OCI-LY7 (cell line): ENCODE data around the gene SORCS1. TPM values are rescaled to one million over a fixed set of nuclear protein-coding genes. Genes with fewer than 3 reads are reported as not detected.

ENCODE experiments used
- BruUV-seq: library from RNA; stranded (reverse); fragments of 400-500 nt; replicated peaks from 2 replicates; lab custom pipeline; 2021; lab: Mats Ljungman, UMichigan
- CTCF ChIA-PET: fragments of 300-600 bp; sonication (Branson Sonifier 250); formaldehyde crosslinking; loops from one replicate; lab custom pipeline; 2022; ENCODE audit warnings: antibody characterized with exemption; ENCODE audit not compliant: unreplicated experiment; lab: Charles Lee
- POLR2A ChIA-PET: fragments of 300-600 bp; sonication (Branson Sonifier 250); formaldehyde crosslinking; loops from one replicate; lab custom pipeline; 2022; ENCODE audit warnings: antibody characterized with exemption; lab: Charles Lee
- DNase-seq: peaks from one replicate; pipeline ENCODE4 v3.0.0-alpha.2; 2015; ENCODE audit warnings: low spot score
- H2AFZ ChIP-seq: fragments of 200-600 bp; sonication (generic), shearing (Covaris generic); 2 replicates; pipeline ENCODE4 v1.6.1; 2014; ENCODE audit warnings: mild to moderate bottlenecking, antibody characterized with exemption, low read length, moderate library complexity
- H3K27ac ChIP-seq: fragments of 200-600 bp; sonication (generic); 2 replicates; pipeline ENCODE4 v1.5.1; 2014; ENCODE audit warnings: mixed run types, low read depth, mild to moderate bottlenecking, moderate library complexity, low read length, inconsistent platforms; ENCODE audit not compliant: poor library complexity, severe bottlenecking
- H3K36me3 ChIP-seq: fragments of 200-600 bp; sonication (generic); 2 replicates; pipeline ENCODE4 v1.6.1; 2014; ENCODE audit warnings: mild to moderate bottlenecking, antibody characterized with exemption, low read length, moderate library complexity, mixed read lengths; ENCODE audit not compliant: insufficient read depth
- H3K4me1 ChIP-seq: fragments of 200-600 bp; sonication (generic); 2 replicates; pipeline ENCODE4 v1.5.1; 2014; ENCODE audit warnings: mild to moderate bottlenecking, low read length; ENCODE audit not compliant: insufficient read depth, poor library complexity, severe bottlenecking
- H3K4me2 ChIP-seq: fragments of 200-600 bp; sonication (generic); 2 replicates; pipeline ENCODE4 v1.6.1; 2014; ENCODE audit warnings: mild to moderate bottlenecking, low read length
- H3K4me3 ChIP-seq: fragments of 200-600 bp; sonication (generic); 2 replicates; pipeline ENCODE4 v1.5.1; 2014; ENCODE audit warnings: mild to moderate bottlenecking, low read depth, low read length; ENCODE audit not compliant: poor library complexity, severe bottlenecking
- H3K79me2 ChIP-seq: fragments of 200-600 bp; sonication (generic); 2 replicates; pipeline ENCODE4 v1.6.1; 2016; ENCODE audit warnings: low read depth, mild to moderate bottlenecking, low read length, moderate library complexity, mixed read lengths; ENCODE audit not compliant: insufficient read depth
- H3K9me2 ChIP-seq: fragments of 200-600 bp; sonication (generic); 2 replicates; pipeline ENCODE4 v1.6.1; 2016; ENCODE audit warnings: mild to moderate bottlenecking, low read length, mixed read lengths; ENCODE audit not compliant: insufficient read depth
- H3K9me3 ChIP-seq: fragments of 200-600 bp; sonication (generic); 2 replicates; pipeline ENCODE4 v1.6.1; 2014; ENCODE audit warnings: mild to moderate bottlenecking, mixed run types, low read length, mixed read lengths
- H4K20me1 ChIP-seq: fragments of 200-600 bp; sonication (generic); 2 replicates; pipeline ENCODE4 v1.6.1; 2014; ENCODE audit warnings: mild to moderate bottlenecking, antibody characterized with exemption, low read length, moderate library complexity, mixed read lengths; ENCODE audit not compliant: insufficient read depth
- CTCF ChIP-seq: fragments of 200-600 bp; sonication (generic); conservative IDR thresholded peaks from 2 replicates; pipeline ENCODE4 v1.5.1; 2014; ENCODE audit warnings: mild to moderate bottlenecking, antibody characterized with exemption, low read length, moderate library complexity, mixed read lengths
- EZH2phosphoT487 ChIP-seq: fragments of 200-600 bp; sonication (generic); IDR thresholded peaks from 2 replicates; pipeline ENCODE4 v1.6.1; 2018; ENCODE audit warnings: low read depth, borderline replicate concordance, mild to moderate bottlenecking, mixed run types, antibody characterized with exemption, low read length, moderate library complexity, mixed read lengths
- intact Hi-C: fragments of 100-400 bp; cut with micrococcal nuclease; formaldehyde crosslinking; loops from one replicate; pipeline ENCODE4 v1.10.0; 2022; ENCODE audit not compliant: unreplicated experiment
- total RNA-seq, 2 experiments: library from RNA; depleted of rRNA in 1 of 2; stranded (reverse); fragments of >200 nt in 1 of 2; shearing (Covaris generic) in 1 of 2; gene quantifications; 2 replicates each; pipeline ENCODE4 v1.2.3, GENCODE V29; 2014 to 2022

The SORCS1 gene
- total RNA-seq, 2 experiments from 2014 or later, result not detected

GRCh38 chr10:107056182-107056581 lies 108.3 kb downstream of the SORCS1 start:
- Histone ChIP-seq H3K4me3 (no peak overlapping the region), H3K27ac (no peak overlapping the region), H3K36me3 (no peaks in the 10 kb centered on the region), H3K9me3 (no peaks in the 10 kb centered on the region), H3K4me1 (no peaks in the 10 kb centered on the region), H2AFZ (no peak overlapping the region), H3K4me2 (no peak overlapping the region), H3K79me2 (no peaks in the 10 kb centered on the region), H4K20me1 (no peaks in the 10 kb centered on the region), H3K9me2 (no peaks in the 10 kb centered on the region)
- intact Hi-C loops, result no loop called here
- TF ChIP-seq CTCF, result no peak
- no peak for TF ChIP-seq EZH2phosphoT487
- ChIA-PET POLR2A (interaction anchor here (0.6 kb wide), 1 partner anchor 255 kb away, joined by 3 read pairs; no protein-coding TSS in a partner anchor), CTCF (no interaction called here)
- BruUV-seq, result no TSS peak
- DNase-seq, result no peak

DNA sequence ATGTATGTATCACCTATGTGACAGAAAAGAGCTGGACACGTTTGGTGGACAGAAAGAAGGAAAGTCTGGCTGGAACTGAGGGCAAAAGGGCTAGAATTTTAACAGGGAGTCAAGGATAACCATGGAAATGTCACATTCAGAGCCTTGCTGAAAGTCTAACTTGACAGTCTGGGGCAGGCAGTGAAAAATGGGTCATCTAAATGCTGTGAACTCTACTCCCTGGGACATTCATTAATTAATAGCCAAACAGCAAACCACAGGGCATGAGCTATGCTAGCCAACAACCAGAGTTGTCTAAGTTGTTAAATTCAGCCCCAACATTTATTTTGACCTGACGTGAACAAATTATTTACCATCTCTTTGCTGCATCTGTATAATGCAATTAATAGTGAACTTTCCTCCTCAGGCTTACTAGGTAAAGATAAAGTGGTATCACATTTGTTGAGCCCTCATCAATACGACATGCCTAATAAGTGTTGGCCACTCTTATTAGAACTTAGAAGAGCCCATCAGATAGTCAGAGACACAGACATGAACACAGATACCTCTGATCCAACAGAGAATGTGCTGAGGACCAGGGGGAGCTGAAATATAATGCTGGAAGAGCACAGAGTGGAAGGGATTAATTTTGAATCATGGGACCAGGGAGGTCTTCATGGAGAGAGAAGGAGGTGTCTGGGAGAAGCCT lies 109.9 kb downstream of the SORCS1 start:
- Histone ChIP-seq H4K20me1 (no peaks in the 10 kb centered on the region), H3K9me3 (no peaks in the 10 kb centered on the region), H3K27ac (no peak overlapping the region), H2AFZ (no peak overlapping the region), H3K4me1 (no peaks in the 10 kb centered on the region), H3K79me2 (no peaks in the 10 kb centered on the region), H3K4me2 (no peak overlapping the region), H3K9me2 (no peaks in the 10 kb centered on the region), H3K36me3 (no peaks in the 10 kb centered on the region), H3K4me3 (no peak overlapping the region)
- POLR2A ChIA-PET, result no interaction called here
- TF ChIP-seq EZH2phosphoT487, result no peak
- TF ChIP-seq CTCF, result no peak
- CTCF ChIA-PET, result no interaction called here
- intact Hi-C loops, result no loop called here
- no TSS peak for BruUV-seq
- no peak for DNase-seq

- no peaks in the 10 kb centered on the region for H3K36me3 ChIP-seq
- no peak overlapping the region for H3K4me2 ChIP-seq
- POLR2A ChIA-PET, result no interaction called here
- no peak for DNase-seq
- H2AFZ ChIP-seq, result no peak overlapping the region
- CTCF ChIA-PET, result no interaction called here
- H4K20me1 ChIP-seq, result no peaks in the 10 kb centered on the region
- H3K9me3 ChIP-seq, result no peaks in the 10 kb centered on the region
- no peaks in the 10 kb centered on the region for H3K9me2 ChIP-seq
- BruUV-seq, result no TSS peak
- H3K4me3 ChIP-seq, result no peak overlapping the region
- no peaks in the 10 kb centered on the region for H3K4me1 ChIP-seq
- H3K27ac ChIP-seq, result no peak overlapping the region
- intact Hi-C loops, result no loop called here
- no peaks in the 10 kb centered on the region for H3K79me2 ChIP-seq
- TF ChIP-seq CTCF (no peak), EZH2phosphoT487 (no peak)
These were observed 112.7 kb downstream of the SORCS1 start for GRCh38 chr10:107051769-107052168.
